SK-N-DZ (cell line): ENCODE results near the gene AMY1C. TPM values are rescaled to one million over a fixed set of nuclear protein-coding genes. Genes with fewer than 3 reads are reported as not detected.
"Not testable (repeated sequence)": the region's sequence is repeated elsewhere in the genome, so short reads cannot be mapped to it uniquely, and the experiment has no call there.

Source experiments
- DNase-seq: peaks from one replicate; pipeline ENCODE4 v3.0.0-alpha.2; 2015; ENCODE audit warnings: low spot score
- polyA plus RNA-seq, 2 experiments: library from polyadenylated mRNA; depleted of rRNA; stranded (reverse); fragments of >200 nt; gene quantifications; 2 replicates each; pipeline ENCODE4 v1.2.3, GENCODE V29; 2014

Gene AMY1C
- not detected in 2 replicates for polyA plus RNA-seq (2014; cell fraction: cytosol; rRNA removed)
- not detected in 2 replicates for polyA plus RNA-seq (2014; cell fraction: nucleus; rRNA removed)

DNA sequence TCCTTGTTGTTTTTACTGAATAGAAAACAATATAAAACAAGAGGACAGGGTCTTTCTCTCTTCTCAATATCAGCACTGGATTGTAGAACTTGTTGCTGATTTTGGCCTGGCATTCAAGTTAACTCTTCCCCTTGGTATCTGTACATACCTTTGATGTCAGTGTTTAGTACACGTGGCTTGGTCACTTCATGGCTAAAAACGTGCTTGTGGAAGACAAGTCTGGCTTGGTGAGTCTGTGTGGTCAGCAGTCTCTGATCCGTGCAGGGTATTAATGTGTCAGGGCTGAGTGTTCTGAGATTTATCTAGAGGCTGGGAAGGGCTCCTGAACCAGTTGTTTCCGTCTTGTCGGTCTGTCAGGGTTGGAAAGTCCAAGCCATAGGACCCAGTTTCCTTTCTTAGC lies at the start of gene AMY1C:
Gene AMY1C, plus strand, starts transcription at position 301 of the 400 bp plus-strand sequence. CDS start 572 bp downstream, outside the sequence.
- not testable (repeated sequence) for DNase-seq

DNA sequence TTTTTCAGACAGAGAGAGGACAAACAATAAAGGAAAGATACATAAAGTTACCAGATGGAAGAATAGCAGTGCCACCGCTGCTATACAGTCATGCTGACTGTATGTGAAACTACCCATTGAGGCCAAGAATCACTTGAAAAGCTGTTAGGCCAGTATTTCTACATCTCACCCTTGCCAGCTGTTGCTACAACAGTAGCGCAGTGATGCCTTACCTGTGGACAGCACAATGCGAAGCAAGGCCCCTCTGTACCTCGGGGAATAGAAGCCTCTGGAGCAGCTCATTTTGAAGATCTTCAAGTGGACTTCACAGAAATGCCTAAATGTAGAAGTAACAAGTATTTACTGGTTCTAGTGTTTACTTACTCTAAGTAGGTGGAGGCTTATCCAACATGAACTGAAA lies 49.0 kb upstream of the AMY1C start:
- DNase-seq: not testable (repeated sequence)

DNA sequence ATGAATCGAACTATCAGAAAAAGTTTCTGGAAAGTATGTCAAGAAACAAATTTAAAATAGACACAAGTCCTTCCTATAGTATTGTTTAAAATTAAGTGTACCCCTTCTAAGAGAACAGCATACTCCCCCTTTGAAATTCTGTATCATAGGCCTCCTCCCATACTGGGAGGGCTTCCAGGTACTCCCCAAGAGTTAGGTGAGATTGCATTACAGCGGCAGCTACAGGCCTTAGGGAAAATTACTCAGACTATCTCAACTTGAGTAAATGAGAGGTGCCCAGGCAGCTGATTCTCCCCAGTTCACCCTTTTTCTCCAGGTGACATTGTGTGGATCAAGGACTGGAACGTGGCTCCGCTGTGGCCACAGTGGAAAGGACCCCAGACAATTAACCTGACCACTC lies 48.4 kb upstream of the AMY1C start:
- not testable (repeated sequence) for DNase-seq

DNA sequence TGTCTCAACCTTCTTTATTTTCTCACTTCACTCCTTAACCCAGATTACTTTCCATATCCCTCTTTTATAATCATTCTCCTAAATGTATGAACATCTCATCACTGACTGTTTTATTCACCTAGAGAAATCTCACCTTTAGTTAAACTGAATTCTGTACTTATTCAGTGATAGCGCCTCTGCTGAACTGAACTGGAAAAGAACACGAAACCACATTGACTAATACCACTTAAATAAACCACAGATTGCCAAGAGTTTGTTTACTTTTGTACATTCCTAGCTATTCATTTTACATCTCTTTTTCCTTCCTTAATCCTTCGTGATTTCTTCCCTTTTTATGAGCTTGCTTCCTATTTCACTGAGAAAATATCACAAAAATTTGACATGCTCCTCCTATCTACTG lies 42.0 kb upstream of the AMY1C start:
- DNase-seq: not testable (repeated sequence)

DNA sequence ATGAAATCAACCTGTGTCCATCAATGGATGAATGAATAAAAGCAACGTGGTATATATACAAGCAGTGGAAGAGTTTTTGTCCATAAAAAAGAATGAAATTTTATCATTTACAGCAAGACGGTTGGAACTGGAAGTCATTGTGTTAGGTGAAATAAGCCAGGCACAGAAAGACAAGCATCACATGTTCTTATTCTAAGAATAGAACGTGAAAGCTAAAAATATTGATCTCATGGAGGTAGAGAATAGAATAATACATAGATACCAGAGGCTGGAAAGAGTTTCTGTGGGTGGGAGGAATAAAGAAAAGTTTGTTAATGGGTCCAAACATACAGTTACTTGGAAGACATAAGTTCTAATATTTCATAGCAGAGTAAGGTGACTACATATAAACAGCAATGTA lies 39.3 kb upstream of the AMY1C start:
- DNase-seq: not testable (repeated sequence)

DNA sequence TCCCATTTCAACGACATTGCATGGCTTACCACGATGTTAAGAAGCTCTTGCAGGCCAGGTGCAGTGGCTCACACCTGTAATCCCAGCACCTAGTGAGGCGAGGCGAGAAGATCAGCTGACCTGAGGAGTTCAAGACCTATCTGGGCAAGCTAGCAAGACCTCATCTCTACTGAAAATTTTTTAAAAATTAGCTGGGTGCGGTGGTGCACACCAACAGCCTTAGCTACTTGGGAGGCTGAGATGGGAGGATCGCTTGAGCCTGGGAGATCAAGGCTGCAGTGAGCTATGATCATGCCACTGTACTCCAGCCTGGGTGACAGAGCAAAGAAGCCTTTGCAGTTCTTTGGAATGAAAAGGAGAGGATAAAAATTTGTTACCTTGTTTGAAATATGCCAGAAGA lies 32.3 kb upstream of the AMY1C start:
- DNase-seq: not testable (repeated sequence)

DNA sequence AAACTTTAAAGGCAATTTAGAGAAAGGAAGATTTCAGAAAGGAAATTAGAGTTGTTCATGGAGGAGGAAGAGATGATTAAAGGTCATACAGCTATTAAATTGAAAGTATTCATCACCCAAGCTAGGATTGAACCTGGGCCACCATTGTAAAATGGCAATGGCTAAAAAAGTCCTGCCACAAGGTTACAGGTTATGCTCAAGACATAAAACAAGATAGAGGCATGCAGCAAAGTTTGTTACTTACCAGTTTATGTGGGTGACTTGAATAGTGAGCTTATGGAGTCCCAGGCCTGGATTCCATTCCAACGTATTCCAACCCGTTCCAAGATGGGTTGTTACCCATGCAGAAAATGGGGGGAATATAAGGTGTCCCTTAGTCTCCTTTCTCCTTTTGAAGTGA lies 28.2 kb upstream of the AMY1C start:
- not testable (repeated sequence) for DNase-seq

DNA sequence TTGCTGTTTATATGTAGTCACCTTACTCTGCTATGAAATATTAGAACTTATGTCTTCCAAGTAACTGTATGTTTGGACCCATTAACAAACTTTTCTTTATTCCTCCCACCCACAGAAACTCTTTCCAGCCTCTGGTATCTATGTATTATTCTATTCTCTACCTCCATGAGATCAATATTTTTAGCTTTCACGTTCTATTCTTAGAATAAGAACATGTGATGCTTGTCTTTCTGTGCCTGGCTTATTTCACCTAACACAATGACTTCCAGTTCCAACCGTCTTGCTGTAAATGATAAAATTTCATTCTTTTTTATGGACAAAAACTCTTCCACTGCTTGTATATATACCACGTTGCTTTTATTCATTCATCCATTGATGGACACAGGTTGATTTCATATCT lies 14.4 kb upstream of the AMY1C start:
- not testable (repeated sequence) for DNase-seq

DNA sequence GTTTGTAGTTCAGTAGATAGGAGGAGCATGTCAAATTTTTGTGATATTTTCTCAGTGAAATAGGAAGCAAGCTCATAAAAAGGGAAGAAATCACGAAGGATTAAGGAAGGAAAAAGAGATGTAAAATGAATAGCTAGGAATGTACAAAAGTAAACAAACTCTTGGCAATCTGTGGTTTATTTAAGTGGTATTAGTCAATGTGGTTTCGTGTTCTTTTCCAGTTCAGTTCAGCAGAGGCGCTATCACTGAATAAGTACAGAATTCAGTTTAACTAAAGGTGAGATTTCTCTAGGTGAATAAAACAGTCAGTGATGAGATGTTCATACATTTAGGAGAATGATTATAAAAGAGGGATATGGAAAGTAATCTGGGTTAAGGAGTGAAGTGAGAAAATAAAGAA lies 11.7 kb upstream of the AMY1C start:
- not testable (repeated sequence) for DNase-seq

DNA sequence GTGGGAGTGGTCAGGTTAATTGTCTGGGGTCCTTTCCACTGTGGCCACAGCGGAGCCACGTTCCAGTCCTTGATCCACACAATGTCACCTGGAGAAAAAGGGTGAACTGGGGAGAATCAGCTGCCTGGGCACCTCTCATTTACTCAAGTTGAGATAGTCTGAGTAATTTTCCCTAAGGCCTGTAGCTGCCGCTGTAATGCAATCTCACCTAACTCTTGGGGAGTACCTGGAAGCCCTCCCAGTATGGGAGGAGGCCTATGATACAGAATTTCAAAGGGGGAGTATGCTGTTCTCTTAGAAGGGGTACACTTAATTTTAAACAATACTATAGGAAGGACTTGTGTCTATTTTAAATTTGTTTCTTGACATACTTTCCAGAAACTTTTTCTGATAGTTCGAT lies 5.2 kb upstream of the AMY1C start:
- DNase-seq: not testable (repeated sequence)

DNA sequence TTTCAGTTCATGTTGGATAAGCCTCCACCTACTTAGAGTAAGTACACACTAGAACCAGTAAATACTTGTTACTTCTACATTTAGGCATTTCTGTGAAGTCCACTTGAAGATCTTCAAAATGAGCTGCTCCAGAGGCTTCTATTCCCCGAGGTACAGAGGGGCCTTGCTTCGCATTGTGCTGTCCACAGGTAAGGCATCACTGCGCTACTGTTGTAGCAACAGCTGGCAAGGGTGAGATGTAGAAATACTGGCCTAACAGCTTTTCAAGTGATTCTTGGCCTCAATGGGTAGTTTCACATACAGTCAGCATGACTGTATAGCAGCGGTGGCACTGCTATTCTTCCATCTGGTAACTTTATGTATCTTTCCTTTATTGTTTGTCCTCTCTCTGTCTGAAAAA lies 4.7 kb upstream of the AMY1C start:
- not testable (repeated sequence) for DNase-seq

DNA sequence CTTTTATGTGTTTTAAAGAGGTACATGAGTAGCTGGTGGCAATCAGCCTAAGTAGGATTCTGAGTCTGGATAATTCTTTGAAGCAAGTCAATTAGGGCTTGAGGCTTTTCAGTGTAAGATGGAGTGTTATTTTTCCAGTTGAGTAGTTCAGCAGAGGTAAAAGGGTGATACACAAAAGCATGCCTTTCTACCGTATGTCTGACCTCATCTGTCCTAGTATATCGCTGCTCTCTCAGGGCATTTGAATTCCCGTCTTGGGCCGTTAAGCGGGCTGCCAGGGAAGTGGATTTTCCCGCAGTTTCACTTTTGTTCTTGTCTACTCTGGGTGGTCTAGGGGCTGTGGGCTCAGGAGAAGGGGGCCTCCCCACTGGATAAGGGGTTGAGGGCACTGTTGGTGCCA lies 1.4 kb upstream of the AMY1C start:
- DNase-seq: not testable (repeated sequence)

DNA sequence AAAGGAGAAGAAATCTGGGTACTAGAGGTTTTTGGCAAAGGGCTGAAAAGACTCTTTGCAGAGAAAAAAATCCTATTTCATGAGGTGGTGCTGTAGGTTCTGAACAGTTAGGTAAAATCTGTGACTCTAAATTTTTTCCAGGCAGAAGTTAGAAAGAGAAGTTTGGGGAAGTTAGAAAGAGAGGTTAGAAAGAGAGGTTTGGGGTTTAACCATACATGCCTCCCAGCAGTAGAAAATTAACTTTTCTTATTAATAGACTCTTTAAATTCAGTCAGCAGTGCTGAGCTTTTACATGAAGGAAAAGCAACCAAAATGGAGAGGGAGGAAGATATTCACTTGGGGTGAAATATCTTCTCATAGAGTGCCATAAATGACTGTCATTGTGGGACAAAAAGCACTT lies 12.2 kb downstream of the AMY1C start:
- DNase-seq: no peak

DNA sequence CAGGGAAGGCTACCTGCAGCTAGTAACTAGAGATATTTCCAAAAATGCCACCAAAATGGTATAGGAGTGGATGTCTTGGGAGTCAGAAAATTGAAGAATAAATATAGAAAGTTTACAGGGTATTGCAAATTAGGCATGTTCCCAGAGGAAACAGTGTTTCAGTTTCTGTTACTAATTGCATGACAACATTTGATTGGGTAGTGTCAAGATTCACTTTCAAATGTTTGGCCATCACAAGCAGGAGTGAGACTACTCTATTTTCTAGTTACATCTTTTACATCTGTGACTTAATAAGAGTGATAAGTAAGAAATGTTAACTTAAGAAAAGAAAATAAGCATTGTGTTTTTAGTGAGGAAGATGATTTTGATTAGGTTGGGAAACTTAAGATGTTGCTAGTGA lies 30.2 kb downstream of the AMY1C start:
- no peak for DNase-seq

DNA sequence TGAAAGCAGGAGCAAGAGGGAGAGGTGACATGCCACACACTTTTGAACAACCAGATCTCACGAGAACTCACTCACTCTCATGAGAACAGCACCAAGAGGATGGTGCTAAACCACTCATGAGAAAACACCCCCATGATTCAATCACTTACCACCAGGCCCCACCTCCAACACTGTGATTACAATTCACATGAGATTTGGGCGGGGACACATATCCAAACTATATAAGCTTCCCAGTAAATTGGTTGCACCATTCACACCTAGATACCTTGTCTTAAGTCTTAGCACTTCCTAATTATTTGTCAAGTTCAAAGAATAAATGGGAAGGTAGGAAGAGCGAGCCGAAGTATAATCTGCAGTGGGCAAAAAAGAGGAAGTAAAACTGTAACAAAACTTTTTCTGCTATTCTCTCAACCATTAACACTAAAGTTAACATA lies 34.3 kb downstream of the AMY1C start:
- DNase-seq: no peak

DNA sequence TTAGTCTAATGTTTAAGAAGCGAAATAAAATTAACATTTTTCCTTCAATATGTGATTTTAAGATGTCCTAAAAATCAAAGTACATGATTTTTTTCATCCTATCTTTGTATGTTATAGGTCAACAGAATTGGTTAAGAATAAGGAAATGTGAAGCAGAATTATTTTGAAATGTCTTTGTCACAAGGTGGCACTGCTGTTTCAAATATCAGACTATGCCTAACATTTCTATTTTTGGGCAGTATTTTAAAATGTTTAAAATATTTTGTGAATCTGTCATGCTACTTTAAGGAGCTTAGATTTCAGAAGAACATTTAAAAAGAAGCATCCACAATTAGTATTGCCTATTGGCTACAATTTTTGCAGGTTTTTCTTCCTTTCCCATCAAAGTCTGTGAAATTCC lies 38.7 kb downstream of the AMY1C start:
- DNase-seq: peak; percentile 44

DNA sequence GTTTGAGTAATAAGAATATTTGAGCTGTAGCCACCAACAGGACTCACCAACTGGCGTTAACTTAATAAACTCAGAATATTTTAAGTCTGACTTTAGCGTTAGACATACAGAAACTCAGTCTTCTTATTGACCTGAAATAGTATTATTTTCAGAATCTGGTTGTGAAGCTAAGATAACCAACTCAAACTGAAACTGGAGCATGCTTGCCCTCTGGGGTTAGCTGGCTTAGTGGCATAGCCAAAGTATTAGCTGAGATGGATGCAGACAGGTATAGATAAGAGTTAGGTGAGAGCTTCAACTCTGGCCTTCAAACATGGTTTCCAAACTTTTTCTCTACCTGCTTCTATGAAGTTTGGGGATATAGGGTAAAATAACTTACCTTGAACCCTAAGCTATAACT lies 40.5 kb downstream of the AMY1C start:
- DNase-seq: no peak
